Right lobe of liver (tissue), 4 donors: ENCODE results near the gene XCL2.

ENCODE experiments used
- POLR2A ChIP-seq: fragments of 450-650 bp; IDR thresholded peaks from one replicate; pipeline ENCODE4 v1.6.1; 2017; ENCODE audit warnings: antibody characterized with exemption, mild to moderate bottlenecking
- TF ChIP-seq, protein P1 (sequence below), 4 donors: fragments of 200-600 bp in 3 of 4; fragments of 450-650 bp in 1 of 4; IDR thresholded peaks; one replicate each; pipeline versions ENCODE4 v1.5.1 to v1.8.0; 2016 to 2022; ENCODE audit warnings: antibody characterized with exemption in 4 of 4, mild to moderate bottlenecking in 2 of 4
- donor health status: DM: no; HTN: no; CAD: no.
- donor health status: DM: no; HTN: no; CAD: no.
- donor health status: DM: no; HTN: yes; CAD: no.

DNA sequence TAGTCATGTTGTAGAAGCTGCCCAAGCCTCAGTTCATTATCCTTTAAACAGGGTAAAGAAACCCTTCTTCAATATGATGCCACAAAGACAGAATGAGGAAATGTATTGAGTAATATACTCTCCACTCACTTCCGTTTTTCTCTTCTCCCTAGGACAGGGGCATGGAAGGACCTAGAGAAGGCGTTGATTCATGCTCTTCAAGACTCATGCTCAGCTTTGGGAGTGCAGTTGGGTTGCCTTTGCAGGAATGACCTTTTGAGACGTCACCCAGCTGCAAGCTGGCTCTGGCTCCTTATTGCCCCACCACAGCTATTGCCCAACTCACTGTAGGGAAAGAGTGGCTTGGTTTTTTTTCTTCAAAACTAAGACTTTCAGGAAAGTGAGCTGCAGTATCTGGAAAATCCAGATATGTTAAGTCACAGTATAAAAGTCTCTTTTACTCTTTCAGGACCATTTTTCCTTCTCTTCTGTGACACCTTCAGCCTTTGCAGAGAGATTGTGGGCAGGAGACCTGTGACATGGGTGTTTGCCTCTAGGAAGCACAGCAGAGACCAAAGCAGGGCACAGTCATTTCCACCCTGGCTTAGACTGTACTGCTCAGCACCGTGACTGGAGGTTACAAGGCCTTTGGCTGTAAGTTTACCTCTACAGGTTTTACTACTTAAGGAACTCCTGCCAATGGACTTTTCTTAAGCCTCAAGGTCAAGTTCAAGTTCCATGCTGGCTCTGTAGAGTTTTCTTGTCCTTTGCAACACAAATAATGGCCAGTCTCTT is 39.5 kb downstream of the XCL2 start:
- TF ChIP-seq, protein P1, sequence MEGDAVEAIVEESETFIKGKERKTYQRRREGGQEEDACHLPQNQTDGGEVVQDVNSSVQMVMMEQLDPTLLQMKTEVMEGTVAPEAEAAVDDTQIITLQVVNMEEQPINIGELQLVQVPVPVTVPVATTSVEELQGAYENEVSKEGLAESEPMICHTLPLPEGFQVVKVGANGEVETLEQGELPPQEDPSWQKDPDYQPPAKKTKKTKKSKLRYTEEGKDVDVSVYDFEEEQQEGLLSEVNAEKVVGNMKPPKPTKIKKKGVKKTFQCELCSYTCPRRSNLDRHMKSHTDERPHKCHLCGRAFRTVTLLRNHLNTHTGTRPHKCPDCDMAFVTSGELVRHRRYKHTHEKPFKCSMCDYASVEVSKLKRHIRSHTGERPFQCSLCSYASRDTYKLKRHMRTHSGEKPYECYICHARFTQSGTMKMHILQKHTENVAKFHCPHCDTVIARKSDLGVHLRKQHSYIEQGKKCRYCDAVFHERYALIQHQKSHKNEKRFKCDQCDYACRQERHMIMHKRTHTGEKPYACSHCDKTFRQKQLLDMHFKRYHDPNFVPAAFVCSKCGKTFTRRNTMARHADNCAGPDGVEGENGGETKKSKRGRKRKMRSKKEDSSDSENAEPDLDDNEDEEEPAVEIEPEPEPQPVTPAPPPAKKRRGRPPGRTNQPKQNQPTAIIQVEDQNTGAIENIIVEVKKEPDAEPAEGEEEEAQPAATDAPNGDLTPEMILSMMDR (IDR thresholded peaks at IDR 0.05) = no peak
- no peak for TF ChIP-seq POLR2A
